Activated CD4-positive, alpha-beta T cell treated with anti-CD3 and anti-CD28 coated beads, Interleukin-10, Interleukin-2, amounts not matched to agents 100 ng/mL and 50 ng/mL, durations not matched to agents 16 hours and 8 hours (primary cell): ENCODE measurements around the gene MEGF8.
A peak's percentile ranks its signal among the peaks of the same experiment; 100 is the strongest.
"Not testable (repeated sequence)": the region's sequence is repeated elsewhere in the genome, so short reads cannot be mapped to it uniquely, and the experiment has no call there.

Source experiments
- DNase-seq: peaks from one replicate; pipeline ENCODE4 v3.0.0-alpha.2; 2020

MEGF8 gene

GRCh38 chr19:42332059-42332458 is 6.6 kb downstream of the MEGF8 start:
- DNase-seq, result no peak

- DNase-seq, result no peak
Measured at GRCh38 chr19:42333018-42333417, 7.6 kb downstream of the MEGF8 start.

- DNase-seq, result no peak
Measured at GRCh38 chr19:42333975-42334696, 8.7 kb downstream of the MEGF8 start.

- DNase-seq, result no peak
Measured at GRCh38 chr19:42334697-42335373, 9.4 kb downstream of the MEGF8 start.

- no peak for DNase-seq
Measured at GRCh38 chr19:42335374-42335936, 10.0 kb downstream of the MEGF8 start.

GRCh38 chr19:42335971-42336370 is 10.5 kb downstream of the MEGF8 start:
- DNase-seq, result no peak

GRCh38 chr19:42339126-42339860 is 13.9 kb downstream of the MEGF8 start:
- not testable (repeated sequence) for DNase-seq

GRCh38 chr19:42339922-42340321 is 14.5 kb downstream of the MEGF8 start:
- DNase-seq, result not testable (repeated sequence)

GRCh38 chr19:42343344-42344110 is 18.1 kb downstream of the MEGF8 start:
- DNase-seq, result no peak

GRCh38 chr19:42344336-42344893 is 19.0 kb downstream of the MEGF8 start:
- no peak for DNase-seq

- DNase-seq, result no peak
Measured at GRCh38 chr19:42345191-42345812, 19.9 kb downstream of the MEGF8 start.

GRCh38 chr19:42348211-42348610 is 22.8 kb downstream of the MEGF8 start:
- DNase-seq, result no peak

- DNase-seq, result no peak
Measured at GRCh38 chr19:42349378-42350107, 24.1 kb downstream of the MEGF8 start.

GRCh38 chr19:42350417-42350816 is 25.0 kb downstream of the MEGF8 start:
- no peak for DNase-seq

GRCh38 chr19:42351079-42351735 is 25.8 kb downstream of the MEGF8 start:
- DNase-seq, result no peak

- DNase-seq, result peak; percentile 41
Measured at GRCh38 chr19:42352301-42353259, 27.1 kb downstream of the MEGF8 start.

GRCh38 chr19:42353341-42354015 is 28.0 kb downstream of the MEGF8 start:
- no peak for DNase-seq

- DNase-seq, result no peak
Measured at GRCh38 chr19:42355896-42356295, 30.5 kb downstream of the MEGF8 start.

- DNase-seq, result no peak
Measured at GRCh38 chr19:42356686-42357085, 31.3 kb downstream of the MEGF8 start.
